ENCODE results near the gene TP53INP2. TPM values are rescaled to one million over a fixed set of nuclear protein-coding genes. Genes with fewer than 3 reads are reported as not detected.

The TP53INP2 gene
- total and polyA plus RNA-seq, 2 of the 13 experiments (the other 11 are each of a cell fraction or from before 2014, with no cell fraction given): 5.2 to 18.8 TPM

DNA sequence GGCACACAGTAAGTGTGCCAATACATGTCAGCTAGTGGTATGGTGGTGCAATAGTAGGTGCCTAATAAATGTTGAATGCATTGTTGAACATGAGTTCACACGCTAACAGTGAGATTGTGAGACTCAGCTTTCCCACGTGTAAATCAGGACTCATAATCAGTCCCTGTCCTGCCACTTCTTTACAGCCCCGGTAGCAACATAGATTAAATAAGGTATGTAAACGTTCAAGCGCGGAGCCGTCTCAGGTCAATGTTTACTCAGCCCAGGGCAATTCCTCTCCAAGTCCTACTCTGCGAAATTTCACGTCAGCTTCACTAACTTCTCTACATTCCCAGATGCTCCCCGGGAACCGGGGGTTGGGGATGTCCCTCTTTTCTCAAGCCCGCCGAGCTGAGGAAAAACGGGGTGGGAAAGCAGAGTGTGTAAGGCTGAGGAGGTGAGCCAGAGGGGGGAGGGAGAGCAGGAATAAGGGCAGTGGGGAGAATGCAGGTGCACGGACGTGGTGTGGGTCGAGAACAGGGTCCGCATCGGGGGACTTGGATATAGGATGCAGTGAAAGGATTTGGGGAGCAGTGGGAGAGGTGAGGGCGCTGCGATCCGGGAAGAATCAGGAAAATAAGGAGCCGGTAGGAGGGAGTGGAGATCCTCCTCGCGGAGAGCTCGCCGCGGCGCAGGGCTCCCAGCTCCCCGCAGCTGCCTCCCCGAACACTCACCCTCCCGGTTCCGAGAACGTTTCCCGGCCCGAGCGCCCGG, 544 bp upstream of the TP53INP2 start (continued):
- TF ChIP-seq ZNF639 (CRISPR knock-in tag; conservative IDR thresholded peaks at IDR 0.05) (0 out of 2 replicates have a peak, but pooled peaks have one; percentile 33), USF2 (IDR thresholded peaks at IDR 0.05; ENCODE audit: low read depth, low read length) (no peak), USF2 (CRISPR knock-in tag; IDR thresholded peaks at IDR 0.05; ENCODE audit: borderline replicate concordance) (no peak), IRF2 (CRISPR knock-in tag; IDR thresholded peaks at IDR 0.05) (no peak), ZFYVE20 (CRISPR knock-in tag; IDR thresholded peaks at IDR 0.05; ENCODE audit: borderline replicate concordance, low read depth) (no peak), ZNF546 (CRISPR knock-in tag; conservative IDR thresholded peaks at IDR 0.05) (no peak), IKZF4 (CRISPR knock-in tag; IDR thresholded peaks at IDR 0.05; ENCODE audit: borderline replicate concordance, low read depth, not compliant biosample characterization) (no peak), ZNF234 (CRISPR knock-in tag; conservative IDR thresholded peaks at IDR 0.05) (no peak), MLLT10 (CRISPR knock-in tag; IDR thresholded peaks at IDR 0.05) (no peak), HMGXB4 (CRISPR knock-in tag; IDR thresholded peaks at IDR 0.05; ENCODE audit: borderline replicate concordance in 1 of 2, low read depth in 1 of 2) (peak; percentile 30 to 32; a peak in 2 of 4 replicates), ZBTB44 (CRISPR knock-in tag; IDR thresholded peaks at IDR 0.05) (no peak), NKX3-1 (CRISPR knock-in tag; IDR thresholded peaks at IDR 0.05) (no peak), PTBP1 (IDR thresholded peaks at IDR 0.05; ENCODE audit: low read depth, low read length, poor library complexity, severe bottlenecking) (no peak), ZNF737 (CRISPR knock-in tag; IDR thresholded peaks at IDR 0.05; ENCODE audit: borderline replicate concordance) (0 out of 2 replicates have a peak, but pooled peaks have one; percentile 18), ZNF572 (CRISPR knock-in tag; IDR thresholded peaks at IDR 0.05) (0 out of 2 replicates have a peak, but pooled peaks have one; percentile 79), ZNF580 (CRISPR knock-in tag; IDR thresholded peaks at IDR 0.05; ENCODE audit: borderline replicate concordance, low read depth) (0 out of 2 replicates have a peak, but pooled peaks have one; percentile 49), PREB (CRISPR knock-in tag; IDR thresholded peaks at IDR 0.05) (no peak)
